ENCODE measurements around the gene FOXD2. TPM values are rescaled to one million over a fixed set of nuclear protein-coding genes. Genes with fewer than 3 reads are reported as not detected.

FOXD2 gene
- total and polyA plus RNA-seq, 2 experiments from 2014 or later, result 1.0 to 1.6 TPM

GRCh38 chr1:47436979-47437446 lies 831 bp upstream of the FOXD2 start:
- no peak for DNase-seq (ENCODE audit: low spot score)
- H4K20me1 ChIP-seq (ENCODE audit: insufficient read depth, poor library complexity, severe bottlenecking), result peaks cover 5% of the 10 kb centered on the region
- peak overlapping the region; percentile 88 for H3K27ac ChIP-seq
- H3K79me2 ChIP-seq, result peaks cover 16% of the 10 kb centered on the region
- WGBS (ENCODE audit: low lambda C conversion rate, missing lambda C conversion rate), result 3% methylated on average over 23 of the region's 46 CpGs
- no peaks in the 10 kb centered on the region for H3K9me2 ChIP-seq (replicated peaks; ENCODE audit: insufficient read depth)
- H3K4me1 ChIP-seq (ENCODE audit: insufficient read depth), result peaks cover 17% of the 10 kb centered on the region
- no peak for TF ChIP-seq EZH2phosphoT487 (IDR thresholded peaks at IDR 0.05; ENCODE audit: low read depth, severe bottlenecking, unreplicated experiment)
- no peak for TF ChIP-seq EZH2 (IDR thresholded peaks at IDR 0.05; ENCODE audit: borderline replicate concordance)
- TF ChIP-seq CTCF (IDR thresholded peaks at IDR 0.05; ENCODE audit: poor library complexity), result no peak
- peak overlapping the region; percentile 97 for H3K4me2 ChIP-seq
- H3K4me3 ChIP-seq, result peak overlapping the region; percentile 81
- H3K9me3 ChIP-seq (ENCODE audit: low read depth), result no peaks in the 10 kb centered on the region
- peak overlapping the region; percentile 89 for H2AFZ ChIP-seq
- H3K36me3 ChIP-seq (replicated peaks; ENCODE audit: insufficient read depth, low read depth), result no peaks in the 10 kb centered on the region
- peaks cover 75% of the 10 kb centered on the region for H3K27me3 ChIP-seq

- Histone ChIP-seq H3K79me2 (peaks cover 17% of the 10 kb centered on the region), H3K4me2 (peak overlapping the region; percentile 97), H3K27me3 (peaks cover 78% of the 10 kb centered on the region), H3K4me3 (peak overlapping the region; percentile 81), H2AFZ (peak overlapping the region; percentile 89), H3K9me2 (replicated peaks; ENCODE audit: insufficient read depth) (no peaks in the 10 kb centered on the region), H4K20me1 (ENCODE audit: insufficient read depth, poor library complexity, severe bottlenecking) (peaks cover 5% of the 10 kb centered on the region), H3K9me3 (ENCODE audit: low read depth) (no peaks in the 10 kb centered on the region), H3K36me3 (replicated peaks; ENCODE audit: insufficient read depth, low read depth) (no peaks in the 10 kb centered on the region), H3K27ac (peak overlapping the region; percentile 88), H3K4me1 (ENCODE audit: insufficient read depth) (peaks cover 16% of the 10 kb centered on the region)
- no peak for DNase-seq (ENCODE audit: low spot score)
- TF ChIP-seq CTCF (IDR thresholded peaks at IDR 0.05; ENCODE audit: poor library complexity), result no peak
- peak; percentile 98 for TF ChIP-seq EZH2 (IDR thresholded peaks at IDR 0.05; ENCODE audit: borderline replicate concordance)
- TF ChIP-seq EZH2phosphoT487 (IDR thresholded peaks at IDR 0.05; ENCODE audit: low read depth, severe bottlenecking, unreplicated experiment), result peak; percentile 93
- WGBS (ENCODE audit: low lambda C conversion rate, missing lambda C conversion rate), result 4% methylated on average over 63 of the region's 117 CpGs
Observed at GRCh38 chr1:47438165-47439016, 547 bp downstream of the FOXD2 start.

- peaks cover 13% of the 10 kb centered on the region for H3K4me1 ChIP-seq (ENCODE audit: insufficient read depth)
- H3K27me3 ChIP-seq, result peaks cover 78% of the 10 kb centered on the region
- 8% methylated on average over 35 of the region's 86 CpGs for WGBS (ENCODE audit: low lambda C conversion rate, missing lambda C conversion rate)
Observed at GRCh38 chr1:47439017-47439818, 1.4 kb downstream of the FOXD2 start.

More at GRCh38 chr1:47439017-47439818, 1.4 kb downstream of the FOXD2 start:
- H3K36me3 ChIP-seq (replicated peaks; ENCODE audit: insufficient read depth, low read depth), result no peaks in the 10 kb centered on the region
- H3K9me2 ChIP-seq (replicated peaks; ENCODE audit: insufficient read depth), result no peaks in the 10 kb centered on the region
- no peaks in the 10 kb centered on the region for H3K9me3 ChIP-seq (ENCODE audit: low read depth)
- H3K4me3 ChIP-seq, result peak overlapping the region; percentile 13
- peak overlapping the region; percentile 49 for H2AFZ ChIP-seq
- peaks cover 17% of the 10 kb centered on the region for H3K79me2 ChIP-seq
- TF ChIP-seq CTCF (IDR thresholded peaks at IDR 0.05; ENCODE audit: poor library complexity) (no peak), EZH2 (IDR thresholded peaks at IDR 0.05; ENCODE audit: borderline replicate concordance) (peak; percentile 93), EZH2phosphoT487 (IDR thresholded peaks at IDR 0.05; ENCODE audit: low read depth, severe bottlenecking, unreplicated experiment) (peak; percentile 82)
- peak overlapping the region; percentile 97 for H3K4me2 ChIP-seq
- DNase-seq (ENCODE audit: low spot score), result no peak
- peaks cover 10% of the 10 kb centered on the region for H4K20me1 ChIP-seq (ENCODE audit: insufficient read depth, poor library complexity, severe bottlenecking)
- no peak overlapping the region for H3K27ac ChIP-seq
